DMS153 treated with DMSO at 0.1 percent for 48 hours (cell line): ENCODE measurements around the gene HBG1.
"Not testable (repeated sequence)": the region's sequence is repeated elsewhere in the genome, so short reads cannot be mapped to it uniquely, and the experiment has no call there.

ENCODE experiments used
- DNase-seq: peaks from one replicate; lab custom pipeline; 2025; ENCODE audit not compliant: unreplicated experiment; lab: John Stamatoyannopoulos, UW

The HBG1 gene

GRCh38 chr11:5277807-5278382, 28.2 kb upstream of the HBG1 start:
- no peak for DNase-seq

DNA sequence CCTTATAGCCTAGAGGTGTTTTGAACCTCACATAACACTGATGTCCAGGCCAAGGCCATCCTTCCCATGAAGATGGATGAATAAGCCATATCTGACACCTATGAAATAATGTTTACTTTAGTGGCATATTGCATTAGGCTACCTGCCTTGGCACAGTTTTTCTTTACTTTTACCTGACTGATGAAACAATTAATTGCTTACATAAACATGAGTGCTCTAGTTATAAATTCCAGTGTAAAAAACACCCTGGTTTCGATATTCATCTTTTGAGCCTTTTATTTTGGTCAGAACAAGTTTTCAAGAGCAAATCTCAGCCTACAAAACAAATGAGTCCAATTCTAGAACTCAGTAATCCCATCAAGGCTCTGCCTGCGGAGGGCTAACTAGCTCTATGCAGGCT, 27.0 kb upstream of the HBG1 start:
- no peak for DNase-seq

GRCh38 chr11:5275369-5276110, 25.9 kb upstream of the HBG1 start:
- no peak for DNase-seq

DNA sequence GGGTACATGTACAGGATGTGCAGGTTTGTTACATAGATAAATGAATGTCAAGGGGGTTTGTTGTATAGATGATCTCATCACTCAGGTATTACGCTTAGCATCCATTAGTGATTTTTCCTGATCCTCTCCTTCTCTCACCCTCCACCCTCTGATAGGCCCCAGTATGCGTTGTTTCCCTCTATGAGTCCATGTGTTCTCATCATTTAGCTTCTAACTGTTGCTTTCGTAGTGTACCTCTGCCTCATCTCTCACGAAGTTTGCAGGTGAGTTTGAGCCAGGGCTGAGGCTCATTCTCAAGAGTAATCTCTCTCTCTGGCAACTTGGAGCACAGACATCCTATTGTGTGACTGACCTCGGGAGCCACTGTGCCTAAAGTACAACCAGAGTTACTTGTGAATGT, 24.7 kb upstream of the HBG1 start:
- no peak for DNase-seq

- no peak for DNase-seq
These were observed 22.8 kb upstream of the HBG1 start for GRCh38 chr11:5272395-5273017.

DNA sequence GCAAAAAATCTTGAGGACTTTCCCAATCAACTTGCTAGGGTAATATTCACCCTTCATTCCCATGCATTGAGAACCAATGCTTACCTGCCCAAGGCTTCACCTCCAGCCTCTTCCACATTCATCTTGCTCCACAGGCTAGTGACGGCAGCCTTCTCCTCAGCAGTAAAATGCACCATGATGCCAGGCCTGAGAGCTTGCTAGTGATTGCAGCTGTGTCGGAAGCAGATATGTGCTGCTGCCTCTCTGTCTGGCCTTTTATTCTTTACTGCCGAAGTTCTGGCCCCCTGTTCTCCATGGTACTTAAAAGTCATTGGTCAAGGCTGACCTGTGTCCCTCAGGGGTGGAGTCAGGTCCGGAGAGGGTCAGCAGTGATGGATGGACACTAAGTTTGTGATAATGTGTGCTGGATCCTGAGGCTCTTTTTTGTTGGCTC, 20.1 kb upstream of the HBG1 start, which contains the start of gene HBE1:
HBE1 (minus strand) TSS at position 231 of the 433 bp plus-strand sequence; CDS start at position 176, 55 bp downstream.
- DNase-seq = no peak

DNA sequence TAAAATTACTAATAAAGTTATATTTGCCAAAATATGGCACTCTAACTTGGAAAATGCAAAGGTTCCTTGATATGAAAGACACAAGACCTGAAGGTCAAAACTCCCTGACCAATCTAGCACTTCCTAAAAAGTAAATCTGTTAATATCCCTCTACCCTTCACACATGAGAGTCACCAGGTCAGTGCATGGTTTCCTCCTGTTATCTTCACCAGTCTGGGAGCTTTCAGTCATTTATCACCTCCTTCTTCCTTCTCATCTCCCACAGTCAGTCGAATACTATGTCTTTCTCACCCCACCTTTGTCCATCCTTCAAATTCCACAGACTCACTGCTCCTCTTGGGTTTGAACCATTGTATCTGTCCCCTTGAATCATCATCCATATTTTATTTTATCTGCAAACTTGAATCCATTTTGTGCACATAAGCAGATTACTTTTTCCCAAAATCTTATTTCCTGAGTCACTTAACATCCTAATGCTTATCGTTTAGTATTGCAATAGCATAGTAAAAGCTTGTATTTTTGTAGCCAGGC, 17.4 kb upstream of the HBG1 start:
- no peak for DNase-seq

DNA sequence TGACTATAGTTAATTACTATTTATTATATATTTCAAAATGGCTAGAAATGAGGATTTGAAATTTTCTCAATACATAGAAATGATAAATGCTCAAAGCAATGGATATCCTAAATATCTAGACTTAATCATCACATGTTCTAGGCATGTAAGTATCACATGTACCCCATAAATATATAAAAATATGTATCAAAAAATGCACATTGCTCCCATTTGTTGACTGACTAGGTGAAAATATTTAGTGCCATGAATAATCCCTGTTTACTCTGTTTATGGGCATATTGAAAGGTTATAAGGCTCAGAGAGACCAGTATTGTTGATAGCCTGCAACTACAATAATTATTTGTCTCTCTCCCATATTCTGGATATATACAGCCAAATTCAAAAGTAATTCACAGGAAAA, 17.0 kb upstream of the HBG1 start:
- no peak for DNase-seq

DNA sequence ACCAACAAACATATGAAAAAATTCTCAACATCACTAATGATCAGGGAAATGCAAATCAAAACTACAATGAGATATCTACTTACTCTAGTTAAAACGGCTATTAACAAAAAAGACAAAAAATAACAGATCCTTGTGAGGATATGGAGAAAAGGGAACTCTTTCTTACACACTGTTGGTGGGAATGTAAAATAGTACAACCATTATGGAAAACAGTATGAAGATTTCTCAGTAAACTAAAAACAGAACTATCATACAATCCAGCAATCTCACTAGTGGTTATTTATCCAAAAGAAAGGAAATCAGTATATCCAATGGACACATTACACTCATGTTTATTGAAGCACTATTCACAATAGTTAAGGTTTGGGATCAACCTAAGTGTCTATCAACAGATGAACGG, 16.2 kb upstream of the HBG1 start:
- DNase-seq = no peak

GRCh38 chr11:5258543-5259262, 9.0 kb upstream of the HBG1 start:
- DNase-seq = no peak

DNA sequence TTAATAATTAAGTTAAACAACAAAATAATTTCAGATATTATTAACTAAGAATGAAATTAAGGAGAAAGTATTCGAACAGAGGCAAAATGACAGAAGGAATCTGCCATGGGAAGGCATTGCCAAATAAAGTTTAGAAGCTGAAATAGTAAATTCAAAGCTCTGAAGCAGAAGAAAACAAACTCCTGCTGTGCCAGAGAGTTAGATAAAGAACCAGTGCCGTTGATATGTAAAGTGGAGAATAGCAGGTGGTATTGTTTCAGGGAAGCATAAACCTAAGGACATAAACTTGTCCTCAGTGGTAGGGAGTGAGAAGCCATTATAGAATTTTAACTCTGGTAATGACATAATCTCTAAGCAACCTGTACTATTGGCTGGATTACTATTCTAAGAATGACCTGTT, 7.6 kb upstream of the HBG1 start:
- no peak for DNase-seq

DNA sequence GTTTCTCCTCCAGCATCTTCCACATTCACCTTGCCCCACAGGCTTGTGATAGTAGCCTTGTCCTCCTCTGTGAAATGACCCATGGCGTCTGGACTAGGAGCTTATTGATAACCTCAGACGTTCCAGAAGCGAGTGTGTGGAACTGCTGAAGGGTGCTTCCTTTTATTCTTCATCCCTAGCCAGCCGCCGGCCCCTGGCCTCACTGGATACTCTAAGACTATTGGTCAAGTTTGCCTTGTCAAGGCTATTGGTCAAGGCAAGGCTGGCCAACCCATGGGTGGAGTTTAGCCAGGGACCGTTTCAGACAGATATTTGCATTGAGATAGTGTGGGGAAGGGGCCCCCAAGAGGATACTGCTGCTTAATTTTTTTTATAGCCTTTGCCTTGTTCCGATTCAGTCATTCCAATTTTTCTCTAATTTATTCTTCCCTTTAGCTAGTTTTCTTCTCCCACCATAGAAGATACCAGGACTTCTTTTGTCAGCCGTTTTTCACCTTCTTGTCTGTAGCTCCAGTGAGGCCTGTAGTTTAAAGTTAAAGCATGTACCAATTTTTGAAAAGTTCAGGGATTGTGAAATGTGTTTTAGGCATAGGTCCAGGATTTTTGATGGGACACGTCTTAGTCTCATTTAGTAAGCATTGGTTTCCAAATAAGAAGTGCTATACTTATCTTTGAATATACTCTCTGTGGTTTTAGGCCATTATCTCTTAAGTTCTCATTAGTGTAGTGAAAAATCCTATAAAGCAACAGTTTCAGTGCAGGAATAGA, 5.2 kb upstream of the HBG1 start, which contains the start of gene HBG2:
HBG2 (minus strand) TSS at position 136 of the 768 bp plus-strand sequence; CDS start at position 83, 53 bp downstream.
- not testable (repeated sequence) for DNase-seq

GRCh38 chr11:5254023-5254422, 4.4 kb upstream of the HBG1 start:
- not testable (repeated sequence) for DNase-seq

- DNase-seq = not testable (repeated sequence)
These were observed 3.8 kb upstream of the HBG1 start for GRCh38 chr11:5253440-5253839.

DNA sequence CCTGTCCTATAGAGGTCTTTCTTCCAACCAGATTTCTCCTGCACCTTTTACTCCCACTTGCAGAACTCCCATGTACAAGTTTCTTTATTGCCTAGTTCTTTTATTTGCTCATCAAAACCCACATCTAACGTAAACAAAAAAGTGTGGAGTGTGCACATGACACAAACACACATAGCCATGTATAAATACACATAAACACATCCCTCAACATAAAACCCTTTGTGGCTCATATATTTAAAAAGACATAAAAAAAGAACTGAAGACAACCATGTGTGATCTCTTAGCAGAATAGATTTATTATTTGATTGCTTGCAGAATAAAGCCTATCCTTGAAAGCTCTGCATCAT, 3.2 kb upstream of the HBG1 start:
- DNase-seq = no peak

DNA sequence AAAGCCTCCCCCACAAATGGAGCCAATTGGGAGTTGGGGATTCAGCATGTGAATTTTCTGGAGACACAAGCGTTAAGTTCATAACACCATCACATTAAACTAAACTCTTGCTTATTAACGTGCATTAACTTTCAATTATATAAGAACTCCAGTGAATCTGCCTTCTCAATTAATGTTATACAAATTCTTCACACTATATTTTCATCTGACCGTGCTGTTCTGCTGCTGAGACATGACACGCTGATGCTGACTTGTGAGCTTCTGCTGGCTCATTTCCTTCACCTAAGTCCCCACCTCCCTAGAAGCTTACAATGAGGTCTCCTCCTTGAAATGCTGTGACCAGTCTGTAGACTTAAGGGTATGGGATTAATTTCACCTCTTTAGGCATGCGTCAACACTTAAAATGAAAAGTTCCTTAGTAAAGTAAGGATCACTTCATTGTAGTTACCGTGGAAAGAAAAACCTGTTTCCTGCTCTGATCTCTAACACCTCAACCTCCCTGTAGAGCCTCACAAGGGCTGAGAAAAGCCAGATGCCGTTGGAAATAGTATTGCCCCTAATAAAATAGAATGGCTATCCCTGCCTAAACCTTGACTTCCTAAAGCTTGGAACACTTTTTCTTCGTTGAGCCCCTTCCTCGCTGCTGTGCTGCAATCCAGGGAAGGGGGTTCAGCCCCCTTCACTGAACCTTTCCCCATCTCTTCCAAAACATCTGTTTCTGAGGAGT, 2.7 kb upstream of the HBG1 start:
- no peak for DNase-seq

DNA sequence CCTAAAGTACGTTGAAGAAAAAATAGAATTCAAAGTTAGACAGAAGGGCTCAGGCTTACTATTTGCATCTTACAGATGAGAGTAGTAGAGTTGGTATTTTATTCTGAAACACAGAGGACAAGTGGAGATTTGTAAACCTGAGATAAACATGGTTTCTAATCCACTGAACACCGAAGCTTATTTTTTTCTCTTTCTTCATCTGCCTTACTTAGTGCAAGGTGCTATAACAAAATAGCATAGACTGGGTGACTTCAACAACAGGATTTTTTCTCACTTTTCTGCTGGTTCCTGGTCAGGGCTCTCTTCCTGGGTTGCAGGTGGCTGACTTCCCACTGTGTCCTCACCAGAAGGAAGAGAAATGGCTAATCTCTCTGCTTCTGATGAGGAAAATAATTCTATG, 2.1 kb upstream of the HBG1 start:
- DNase-seq = no peak

GRCh38 chr11:5250543-5251204, 1.0 kb upstream of the HBG1 start:
- no peak for DNase-seq

GRCh38 chr11:5248498-5248897, 1.2 kb downstream of the HBG1 start:
- not testable (repeated sequence) for DNase-seq
